OCI-LY3 (cell line): ENCODE data around the gene WWOX.
A peak's percentile ranks its signal among the peaks of the same experiment; 100 is the strongest.
"Not testable (repeated sequence)": the region's sequence is repeated elsewhere in the genome, so short reads cannot be mapped to it uniquely, and the experiment has no call there.

ENCODE experiments used
- H2AFZ ChIP-seq: fragments of 200-600, 300-600 bp; shearing (Covaris generic); 2 replicates; pipeline ENCODE4 v1.6.0; 2014; ENCODE audit warnings: antibody characterized with exemption, low read depth, low read length
- H3K27ac ChIP-seq: fragments of 200-600, 300-600 bp; sonication (generic); 2 replicates; pipeline ENCODE4 v1.5.1; 2014; ENCODE audit warnings: mild to moderate bottlenecking, low read length, moderate library complexity, mixed read lengths
- H3K27me3 ChIP-seq: fragments of 200-600, 300-600 bp; sonication (generic); 2 replicates; pipeline ENCODE4 v1.6.1; 2014; ENCODE audit warnings: low read depth, low read length, mixed read lengths
- H3K36me3 ChIP-seq: fragments of 200-600, 300-600 bp; sonication (generic); replicated peaks from 2 replicates; pipeline ENCODE3; 2014; ENCODE audit warnings: low read depth, low read length, mixed read lengths
- H3K4me1 ChIP-seq: fragments of 300-600, 200-600 bp; sonication (generic); 2 replicates; pipeline ENCODE4 v1.6.1; 2014; ENCODE audit warnings: low read length, mixed read lengths
- H3K4me2 ChIP-seq: fragments of 200-600, 300-600 bp; sonication (generic); 2 replicates; pipeline ENCODE4 v1.6.1; 2014; ENCODE audit warnings: low read length, mixed read lengths
- H3K4me3 ChIP-seq: fragments of 300-600, 200-600 bp; sonication (generic); 2 replicates; pipeline ENCODE4 v1.5.1; 2014; ENCODE audit warnings: antibody characterized with exemption, mild to moderate bottlenecking, low read length, moderate library complexity
- H3K79me2 ChIP-seq: fragments of 300-600, 200-600 bp; shearing (Covaris generic); 2 replicates; pipeline ENCODE4 v1.6.1; 2014; ENCODE audit warnings: mild to moderate bottlenecking, low read length, mixed read lengths
- H3K9ac ChIP-seq: fragments of 300-600, 200-600 bp; shearing (Covaris generic); 2 replicates; pipeline ENCODE4 v1.6.0; 2014; ENCODE audit warnings: mild to moderate bottlenecking, low read length, moderate library complexity
- H3K9me3 ChIP-seq: fragments of 200-600, 300-600 bp; shearing (Covaris generic); 2 replicates; pipeline ENCODE4 v1.6.1; 2014; ENCODE audit warnings: low read length, mixed read lengths; ENCODE audit not compliant: insufficient read depth
- H4K20me1 ChIP-seq: fragments of 200-600, 300-600 bp; sonication (generic); 2 replicates; pipeline ENCODE4 v1.6.1; 2016; ENCODE audit warnings: low read length, mixed read lengths; ENCODE audit not compliant: insufficient read depth
- EZH2phosphoT487 ChIP-seq: fragments of 200-600 bp; shearing (Covaris generic); IDR thresholded peaks from 2 replicates; pipeline ENCODE4 v1.6.1; 2018; ENCODE audit warnings: antibody characterized with exemption, mixed run types, low read depth
- TF ChIP-seq, protein P1 (sequence below): fragments of 200-600, 300-600 bp; sonication (generic); IDR thresholded peaks from 2 replicates; pipeline ENCODE4 v1.5.1; 2014; ENCODE audit warnings: antibody characterized with exemption, low read length, low read depth

The WWOX gene

DNA sequence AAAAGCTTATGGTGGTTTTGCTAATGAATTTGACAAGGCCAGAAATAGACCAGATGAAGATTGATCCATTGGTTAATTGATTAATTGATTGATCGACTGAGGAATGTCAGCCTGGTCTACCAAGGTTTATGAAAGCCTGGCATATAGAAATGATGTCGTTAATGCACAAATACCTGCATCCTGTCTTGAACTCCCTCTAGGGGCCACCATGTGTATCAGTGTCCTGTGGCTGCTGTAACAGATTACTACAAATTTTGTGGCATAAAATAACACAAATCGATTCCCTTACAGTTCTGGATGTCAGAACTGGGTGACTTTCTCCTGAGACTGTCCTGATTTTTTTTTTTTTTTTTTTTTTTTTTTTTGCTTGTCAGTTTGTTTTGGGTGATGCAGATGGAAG, 947.9 kb downstream of the WWOX start:
- Histone ChIP-seq H3K4me1 (peaks cover 9% of the 10 kb centered on the region), H3K4me2 (no peak overlapping the region), H3K9ac (no peak overlapping the region), H3K4me3 (no peak overlapping the region), H2AFZ (no peak overlapping the region), H3K27ac (no peak overlapping the region), H3K36me3 (no peaks in the 10 kb centered on the region), H3K27me3 (peaks cover 4% of the 10 kb centered on the region; the same call in 1 of the 2 replicates), H3K79me2 (no peaks in the 10 kb centered on the region), H4K20me1 (no peaks in the 10 kb centered on the region), H3K9me3 (no peaks in the 10 kb centered on the region)
- TF ChIP-seq EZH2phosphoT487 = no peak
- TF ChIP-seq, protein P1, sequence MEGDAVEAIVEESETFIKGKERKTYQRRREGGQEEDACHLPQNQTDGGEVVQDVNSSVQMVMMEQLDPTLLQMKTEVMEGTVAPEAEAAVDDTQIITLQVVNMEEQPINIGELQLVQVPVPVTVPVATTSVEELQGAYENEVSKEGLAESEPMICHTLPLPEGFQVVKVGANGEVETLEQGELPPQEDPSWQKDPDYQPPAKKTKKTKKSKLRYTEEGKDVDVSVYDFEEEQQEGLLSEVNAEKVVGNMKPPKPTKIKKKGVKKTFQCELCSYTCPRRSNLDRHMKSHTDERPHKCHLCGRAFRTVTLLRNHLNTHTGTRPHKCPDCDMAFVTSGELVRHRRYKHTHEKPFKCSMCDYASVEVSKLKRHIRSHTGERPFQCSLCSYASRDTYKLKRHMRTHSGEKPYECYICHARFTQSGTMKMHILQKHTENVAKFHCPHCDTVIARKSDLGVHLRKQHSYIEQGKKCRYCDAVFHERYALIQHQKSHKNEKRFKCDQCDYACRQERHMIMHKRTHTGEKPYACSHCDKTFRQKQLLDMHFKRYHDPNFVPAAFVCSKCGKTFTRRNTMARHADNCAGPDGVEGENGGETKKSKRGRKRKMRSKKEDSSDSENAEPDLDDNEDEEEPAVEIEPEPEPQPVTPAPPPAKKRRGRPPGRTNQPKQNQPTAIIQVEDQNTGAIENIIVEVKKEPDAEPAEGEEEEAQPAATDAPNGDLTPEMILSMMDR = peak; percentile 77

DNA sequence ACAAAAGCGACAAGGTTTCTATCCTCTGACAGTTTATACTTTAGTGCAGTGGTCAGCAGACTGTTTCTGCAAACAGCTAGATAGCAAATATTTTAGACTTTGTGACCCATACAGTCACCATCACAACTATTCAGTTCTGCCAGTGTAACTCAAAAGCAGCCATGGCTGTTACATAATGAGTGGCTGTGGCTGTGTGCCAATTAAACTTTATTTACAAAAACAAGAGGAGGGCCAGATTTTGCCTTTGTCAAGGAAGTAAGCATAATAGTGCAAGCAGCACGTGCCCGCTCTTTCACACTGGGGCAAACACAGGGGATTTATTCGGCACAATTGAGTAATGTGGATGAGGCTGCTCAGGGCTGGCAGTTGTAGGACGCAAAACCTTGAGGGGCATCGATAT, 949.6 kb downstream of the WWOX start:
- no peak overlapping the region for H3K9ac ChIP-seq
- H3K9me3 ChIP-seq = no peaks in the 10 kb centered on the region
- H4K20me1 ChIP-seq = no peaks in the 10 kb centered on the region
- no peak overlapping the region for H3K4me2 ChIP-seq
- peaks cover 3% of the 10 kb centered on the region; the same call in 1 of the 2 replicates for H3K27me3 ChIP-seq
- H3K4me3 ChIP-seq = no peak overlapping the region
- peaks cover 9% of the 10 kb centered on the region for H3K4me1 ChIP-seq
- TF ChIP-seq EZH2phosphoT487 = no peak
- TF ChIP-seq, protein P1 = no peak
- no peaks in the 10 kb centered on the region for H3K79me2 ChIP-seq
- no peak overlapping the region for H2AFZ ChIP-seq
- no peak overlapping the region for H3K27ac ChIP-seq
- no peaks in the 10 kb centered on the region for H3K36me3 ChIP-seq

DNA sequence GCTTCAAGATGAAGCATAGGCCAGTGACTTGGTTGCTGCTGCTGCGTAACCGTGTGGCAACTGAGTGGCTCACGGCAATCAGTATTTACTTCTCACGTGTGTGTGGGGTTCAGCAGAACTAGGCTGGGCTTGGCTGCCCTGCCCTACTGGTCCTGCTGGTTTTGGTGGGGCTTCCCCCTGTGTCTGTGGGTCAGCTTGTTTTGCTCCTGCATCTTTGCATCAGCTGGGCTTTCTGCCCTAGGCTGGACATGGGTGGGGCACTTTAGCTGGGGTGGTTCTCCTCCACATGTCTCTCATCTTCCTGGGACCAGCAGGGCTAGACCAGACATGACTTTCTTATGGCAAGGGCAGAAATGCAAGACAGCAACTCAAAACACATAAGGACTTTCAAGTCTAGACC, 950.6 kb downstream of the WWOX start:
- Histone ChIP-seq H4K20me1 (no peaks in the 10 kb centered on the region), H2AFZ (no peak overlapping the region), H3K9ac (no peak overlapping the region), H3K4me2 (peak overlapping the region; percentile 54), H3K27me3 (peaks cover 3% of the 10 kb centered on the region; the same call in 1 of the 2 replicates), H3K9me3 (no peaks in the 10 kb centered on the region), H3K79me2 (no peaks in the 10 kb centered on the region), H3K4me1 (peaks cover 9% of the 10 kb centered on the region), H3K36me3 (no peaks in the 10 kb centered on the region), H3K27ac (no peak overlapping the region), H3K4me3 (no peak overlapping the region)
- TF ChIP-seq, protein P1 = no peak
- no peak for TF ChIP-seq EZH2phosphoT487

DNA sequence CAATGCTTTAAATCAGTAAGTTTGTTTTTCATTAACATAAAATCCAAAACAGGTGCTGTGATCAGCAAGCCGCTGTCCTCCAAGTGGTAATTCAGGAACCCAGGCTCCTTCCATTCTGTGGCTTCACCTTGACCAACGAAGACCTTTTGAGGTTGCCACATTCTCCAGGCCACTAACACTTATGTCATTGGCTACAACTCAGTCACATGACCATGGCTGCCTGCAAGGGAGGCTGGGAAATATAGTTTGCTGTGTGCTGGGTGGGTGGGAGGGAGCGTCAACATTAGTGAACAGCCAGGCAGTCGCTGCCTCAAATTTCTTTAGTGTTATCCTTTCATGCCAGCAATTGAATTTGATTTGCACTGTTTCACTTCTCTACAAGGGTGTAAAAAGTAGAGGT, 951.9 kb downstream of the WWOX start:
- no peak for TF ChIP-seq EZH2phosphoT487
- TF ChIP-seq, protein P1 = no peak
- Histone ChIP-seq H3K27me3 (peaks cover 4% of the 10 kb centered on the region; the same call in 1 of the 2 replicates), H3K9ac (no peak overlapping the region), H3K27ac (no peak overlapping the region), H3K79me2 (no peaks in the 10 kb centered on the region), H4K20me1 (no peaks in the 10 kb centered on the region), H3K9me3 (no peaks in the 10 kb centered on the region), H2AFZ (no peak overlapping the region), H3K4me3 (no peak overlapping the region), H3K36me3 (no peaks in the 10 kb centered on the region), H3K4me1 (peaks cover 9% of the 10 kb centered on the region), H3K4me2 (no peak overlapping the region)

DNA sequence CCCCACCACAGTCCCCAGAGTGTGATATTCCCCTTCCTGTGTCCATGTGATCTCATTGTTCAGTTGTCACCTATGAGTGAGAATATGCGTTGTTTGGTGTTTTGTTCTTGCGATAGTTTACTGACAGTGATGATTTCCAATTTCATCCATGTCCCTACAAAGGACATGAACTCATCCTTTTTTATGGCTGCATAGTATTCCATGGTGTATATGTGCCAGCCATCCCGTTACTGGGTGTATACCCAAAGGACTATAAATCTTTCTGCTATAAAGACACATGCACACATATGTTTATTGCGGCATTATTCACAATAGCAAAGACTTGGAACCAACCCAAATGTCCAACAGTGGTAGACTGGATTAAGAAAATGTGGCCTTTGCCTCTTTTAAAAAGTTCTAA, 952.7 kb downstream of the WWOX start:
- H3K4me1 ChIP-seq, H2AFZ ChIP-seq, H3K4me2 ChIP-seq, H3K27me3 ChIP-seq, H3K36me3 ChIP-seq, H3K27ac ChIP-seq, H4K20me1 ChIP-seq, H3K9me3 ChIP-seq, H3K79me2 ChIP-seq, H3K9ac ChIP-seq, H3K4me3 ChIP-seq: not testable (repeated sequence)
